HG03558 (cell line): ENCODE results near the gene SLC6A13.
"Not testable (repeated sequence)": the region's sequence is repeated elsewhere in the genome, so short reads cannot be mapped to it uniquely, and the experiment has no call there.

Experiments used
- ATAC-seq: cut with Tn5 transposase; IDR thresholded peaks from one replicate; pipeline ENCODE4 v1.9.1; 2021; ENCODE audit warnings: moderate number of reproducible peaks; ENCODE audit not compliant: unreplicated experiment; ENCODE audit errors: extremely low read depth

SLC6A13 gene

GRCh38 chr12:237026-237815 lies 25.4 kb downstream of the SLC6A13 start:
- ATAC-seq = no peak

GRCh38 chr12:236445-236844 lies 26.2 kb downstream of the SLC6A13 start:
- ATAC-seq = no peak

- not testable (repeated sequence) for ATAC-seq
These were observed 26.7 kb downstream of the SLC6A13 start for GRCh38 chr12:235967-236366.

GRCh38 chr12:234891-235415 lies 27.7 kb downstream of the SLC6A13 start:
- no peak for ATAC-seq

GRCh38 chr12:234019-234418 lies 28.6 kb downstream of the SLC6A13 start:
- no peak for ATAC-seq

- ATAC-seq = no peak
These were observed 29.0 kb downstream of the SLC6A13 start for GRCh38 chr12:233615-233968.

GRCh38 chr12:232731-233614 lies 29.7 kb downstream of the SLC6A13 start:
- ATAC-seq = no peak

GRCh38 chr12:230925-231671 lies 31.5 kb downstream of the SLC6A13 start:
- ATAC-seq = no peak

GRCh38 chr12:229441-230191 lies 33.0 kb downstream of the SLC6A13 start:
- ATAC-seq = no peak

GRCh38 chr12:228846-229200 lies 33.8 kb downstream of the SLC6A13 start:
- no peak for ATAC-seq

- ATAC-seq = no peak
These were observed 34.5 kb downstream of the SLC6A13 start for GRCh38 chr12:227923-228845.

- ATAC-seq = no peak
These were observed 35.2 kb downstream of the SLC6A13 start for GRCh38 chr12:227286-227915.

- ATAC-seq = no peak
These were observed 36.2 kb downstream of the SLC6A13 start for GRCh38 chr12:226401-226800.

GRCh38 chr12:225012-225411 lies 37.6 kb downstream of the SLC6A13 start:
- no peak for ATAC-seq

- no peak for ATAC-seq
These were observed 38.3 kb downstream of the SLC6A13 start for GRCh38 chr12:224330-224729.

GRCh38 chr12:223841-224240 lies 38.8 kb downstream of the SLC6A13 start:
- no peak for ATAC-seq

GRCh38 chr12:221736-222135 lies 40.9 kb downstream of the SLC6A13 start:
- ATAC-seq = no peak

- ATAC-seq = no peak
These were observed 41.6 kb downstream of the SLC6A13 start for GRCh38 chr12:220946-221550.
